Hepatocyte (in vitro differentiated cells): ENCODE data around the gene SLC44A3. TPM values are rescaled to one million over a fixed set of nuclear protein-coding genes. Genes with fewer than 3 reads are reported as not detected.

ENCODE experiments used
- DNase-seq: peaks from one replicate; pipeline ENCODE4 v3.0.0-alpha.2; 2016; ENCODE audit warnings: low spot score
- H2AFZ ChIP-seq: fragments of 200-600 bp; sonication (generic); 2 replicates; pipeline ENCODE4 v1.6.0; 2016; ENCODE audit warnings: antibody characterized with exemption, mild to moderate bottlenecking
- H3K27ac ChIP-seq: fragments of 200-600 bp; sonication (generic); 2 replicates; pipeline ENCODE4 v1.5.1; 2016; ENCODE audit warnings: mild to moderate bottlenecking
- H3K27me3 ChIP-seq: fragments of 200-600 bp; sonication (generic); 2 replicates; pipeline ENCODE4 v1.6.1; 2016
- H3K36me3 ChIP-seq: fragments of 200-600 bp; sonication (generic); replicated peaks from 2 replicates; pipeline ENCODE4 v1.5.1; 2016; ENCODE audit warnings: low read depth; ENCODE audit not compliant: insufficient read depth
- H3K4me1 ChIP-seq: fragments of 200-600 bp; sonication (generic); 2 replicates; pipeline ENCODE4 v1.5.1; 2016; ENCODE audit warnings: mild to moderate bottlenecking, moderate library complexity; ENCODE audit not compliant: insufficient read depth
- H3K4me2 ChIP-seq: fragments of 200-600 bp; sonication (generic); 2 replicates; pipeline ENCODE4 v1.6.0; 2016
- H3K4me3 ChIP-seq: fragments of 200-600 bp; sonication (generic); 2 replicates; pipeline ENCODE4 v1.5.1; 2016; ENCODE audit warnings: mild to moderate bottlenecking
- H3K79me2 ChIP-seq: fragments of 200-600 bp; sonication (generic); 2 replicates; pipeline ENCODE4 v1.6.0; 2017; ENCODE audit warnings: mild to moderate bottlenecking
- H3K9me2 ChIP-seq: fragments of 200-600 bp; sonication (generic); replicated peaks from 2 replicates; pipeline ENCODE4 v1.6.0; 2017; ENCODE audit warnings: mild to moderate bottlenecking; ENCODE audit not compliant: insufficient read depth
- H3K9me3 ChIP-seq: fragments of 200-600 bp; sonication (generic); 2 replicates; pipeline ENCODE4 v1.5.1; 2016; ENCODE audit warnings: low read depth, mild to moderate bottlenecking
- H4K20me1 ChIP-seq: fragments of 200-600 bp; sonication (generic); 2 replicates; pipeline ENCODE4 v1.6.0; 2016; ENCODE audit warnings: mild to moderate bottlenecking; ENCODE audit not compliant: insufficient read depth, poor library complexity, severe bottlenecking
- EZH2 ChIP-seq: fragments of 200-600 bp; sonication (generic); IDR thresholded peaks from 2 replicates; pipeline ENCODE4 v1.6.1; 2016; ENCODE audit warnings: antibody characterized with exemption, mild to moderate bottlenecking, borderline replicate concordance
- EZH2phosphoT487 ChIP-seq: fragments of 200-600 bp; sonication (generic); IDR thresholded peaks from one replicate; pipeline ENCODE4 v1.6.1; 2018; ENCODE audit warnings: antibody characterized with exemption, mild to moderate bottlenecking, low read depth, moderate library complexity; ENCODE audit not compliant: unreplicated experiment, severe bottlenecking
- WGBS: methylation state at CpG from one replicate; pipeline ENCODE4 v1.1.6; 2016; ENCODE audit warnings: low lambda C conversion rate; ENCODE audit errors: missing lambda C conversion rate; 5-methylcytosine and 5-hydroxymethylcytosine counted together
- polyA plus RNA-seq: library from polyadenylated mRNA; unstranded; fragments of >200 nt; fragmentation: Nextera tagmentation; extraction: Ambion mirVana; gene quantifications from 2 replicates; pipeline ENCODE4 v1.2.1, GENCODE V29; 2016
- total RNA-seq: library from RNA; depleted of rRNA; stranded (reverse); fragments of >200 nt; gene quantifications from 2 replicates; pipeline ENCODE4 v1.2.3, GENCODE V29; 2014
- TF ChIP-seq, protein P1 (sequence below): fragments of 200-600 bp; sonication (generic); IDR thresholded peaks from 2 replicates; pipeline ENCODE4 v1.5.1; 2016; ENCODE audit warnings: antibody characterized with exemption, mild to moderate bottlenecking; ENCODE audit not compliant: poor library complexity

The SLC44A3 gene
- total and polyA plus RNA-seq, 2 experiments from 2014 or later = 51.5 to 55.3 TPM

- Histone ChIP-seq H2AFZ (no peak overlapping the region), H3K4me2 (peak overlapping the region; percentile 4), H3K79me2 (peaks cover 34% of the 10 kb centered on the region), H3K4me1 (peaks cover 66% of the 10 kb centered on the region), H3K9me3 (no peaks in the 10 kb centered on the region), H3K27ac (peak overlapping the region; percentile 81), H3K9me2 (no peaks in the 10 kb centered on the region), H3K36me3 (no peaks in the 10 kb centered on the region), H3K4me3 (no peak overlapping the region), H4K20me1 (no peaks in the 10 kb centered on the region), H3K27me3 (no peaks in the 10 kb centered on the region)
- TF ChIP-seq EZH2phosphoT487 (no peak), EZH2 (no peak)
- TF ChIP-seq, protein P1, sequence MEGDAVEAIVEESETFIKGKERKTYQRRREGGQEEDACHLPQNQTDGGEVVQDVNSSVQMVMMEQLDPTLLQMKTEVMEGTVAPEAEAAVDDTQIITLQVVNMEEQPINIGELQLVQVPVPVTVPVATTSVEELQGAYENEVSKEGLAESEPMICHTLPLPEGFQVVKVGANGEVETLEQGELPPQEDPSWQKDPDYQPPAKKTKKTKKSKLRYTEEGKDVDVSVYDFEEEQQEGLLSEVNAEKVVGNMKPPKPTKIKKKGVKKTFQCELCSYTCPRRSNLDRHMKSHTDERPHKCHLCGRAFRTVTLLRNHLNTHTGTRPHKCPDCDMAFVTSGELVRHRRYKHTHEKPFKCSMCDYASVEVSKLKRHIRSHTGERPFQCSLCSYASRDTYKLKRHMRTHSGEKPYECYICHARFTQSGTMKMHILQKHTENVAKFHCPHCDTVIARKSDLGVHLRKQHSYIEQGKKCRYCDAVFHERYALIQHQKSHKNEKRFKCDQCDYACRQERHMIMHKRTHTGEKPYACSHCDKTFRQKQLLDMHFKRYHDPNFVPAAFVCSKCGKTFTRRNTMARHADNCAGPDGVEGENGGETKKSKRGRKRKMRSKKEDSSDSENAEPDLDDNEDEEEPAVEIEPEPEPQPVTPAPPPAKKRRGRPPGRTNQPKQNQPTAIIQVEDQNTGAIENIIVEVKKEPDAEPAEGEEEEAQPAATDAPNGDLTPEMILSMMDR = no peak
- DNase-seq = no peak
- WGBS = 66% methylated on average over 8 of the region's 8 CpGs
Observed at GRCh38 chr1:94803517-94804441, 16.4 kb upstream of the SLC44A3 start.

GRCh38 chr1:94804442-94804837, 15.7 kb upstream of the SLC44A3 start:
- no peak for DNase-seq
- no peak overlapping the region for H3K4me3 ChIP-seq
- no peak overlapping the region for H2AFZ ChIP-seq
- no peaks in the 10 kb centered on the region for H3K9me3 ChIP-seq
- H3K36me3 ChIP-seq = no peaks in the 10 kb centered on the region
- no peaks in the 10 kb centered on the region for H3K9me2 ChIP-seq
- H3K4me1 ChIP-seq = peaks cover 72% of the 10 kb centered on the region
- H3K27me3 ChIP-seq = no peaks in the 10 kb centered on the region
- peak overlapping the region; percentile 4 for H3K4me2 ChIP-seq
- WGBS = 64% methylated on average over 3 of the region's 3 CpGs
- TF ChIP-seq EZH2phosphoT487 (no peak), EZH2 (no peak)
- TF ChIP-seq, protein P1 = no peak
- H4K20me1 ChIP-seq = no peaks in the 10 kb centered on the region
- peak overlapping the region; percentile 81 for H3K27ac ChIP-seq
- peaks cover 28% of the 10 kb centered on the region for H3K79me2 ChIP-seq

DNA sequence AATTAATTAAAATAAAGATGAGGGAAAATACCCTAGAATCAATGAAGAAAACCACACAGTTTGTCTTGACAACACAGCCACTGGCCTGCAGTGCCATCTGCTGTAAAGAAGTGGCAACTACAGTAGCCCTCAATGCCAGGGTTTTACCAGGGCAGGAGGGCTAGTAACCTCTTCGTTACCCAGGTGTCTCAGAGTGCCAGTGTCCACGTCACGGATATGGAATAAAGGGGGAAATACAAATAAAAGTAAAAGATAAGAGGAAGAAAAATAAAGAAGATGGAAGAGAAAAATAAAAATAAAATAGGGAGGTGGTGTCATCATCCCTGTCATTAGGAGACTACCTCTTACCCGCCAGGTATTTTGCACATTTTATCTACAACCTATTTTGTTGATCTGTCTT, 14.2 kb upstream of the SLC44A3 start:
- H3K4me1 ChIP-seq = peaks cover 70% of the 10 kb centered on the region
- no peaks in the 10 kb centered on the region for H4K20me1 ChIP-seq
- H3K9me2 ChIP-seq = no peaks in the 10 kb centered on the region
- H3K36me3 ChIP-seq = no peaks in the 10 kb centered on the region
- no peak overlapping the region for H2AFZ ChIP-seq
- peaks cover 22% of the 10 kb centered on the region for H3K79me2 ChIP-seq
- no peaks in the 10 kb centered on the region for H3K27me3 ChIP-seq
- no peaks in the 10 kb centered on the region for H3K9me3 ChIP-seq
- H3K4me2 ChIP-seq = peak overlapping the region; percentile 47
- TF ChIP-seq EZH2 (no peak), EZH2phosphoT487 (no peak)
- TF ChIP-seq, protein P1 = peak; percentile 97
- H3K4me3 ChIP-seq = no peak overlapping the region
- H3K27ac ChIP-seq = peak overlapping the region; percentile 76
- WGBS = 33% methylated on average over 4 of the region's 4 CpGs
- DNase-seq = peak; percentile 71
